GM21515 (cell line): Measurements from ENCODE around the gene G3BP2.
"Not testable (repeated sequence)": the region's sequence is repeated elsewhere in the genome, so short reads cannot be mapped to it uniquely, and the experiment has no call there.

Source experiments
- ATAC-seq: cut with Tn5 transposase; IDR thresholded peaks from one replicate; pipeline ENCODE4 v1.9.1; 2021; ENCODE audit not compliant: unreplicated experiment

Gene G3BP2

DNA sequence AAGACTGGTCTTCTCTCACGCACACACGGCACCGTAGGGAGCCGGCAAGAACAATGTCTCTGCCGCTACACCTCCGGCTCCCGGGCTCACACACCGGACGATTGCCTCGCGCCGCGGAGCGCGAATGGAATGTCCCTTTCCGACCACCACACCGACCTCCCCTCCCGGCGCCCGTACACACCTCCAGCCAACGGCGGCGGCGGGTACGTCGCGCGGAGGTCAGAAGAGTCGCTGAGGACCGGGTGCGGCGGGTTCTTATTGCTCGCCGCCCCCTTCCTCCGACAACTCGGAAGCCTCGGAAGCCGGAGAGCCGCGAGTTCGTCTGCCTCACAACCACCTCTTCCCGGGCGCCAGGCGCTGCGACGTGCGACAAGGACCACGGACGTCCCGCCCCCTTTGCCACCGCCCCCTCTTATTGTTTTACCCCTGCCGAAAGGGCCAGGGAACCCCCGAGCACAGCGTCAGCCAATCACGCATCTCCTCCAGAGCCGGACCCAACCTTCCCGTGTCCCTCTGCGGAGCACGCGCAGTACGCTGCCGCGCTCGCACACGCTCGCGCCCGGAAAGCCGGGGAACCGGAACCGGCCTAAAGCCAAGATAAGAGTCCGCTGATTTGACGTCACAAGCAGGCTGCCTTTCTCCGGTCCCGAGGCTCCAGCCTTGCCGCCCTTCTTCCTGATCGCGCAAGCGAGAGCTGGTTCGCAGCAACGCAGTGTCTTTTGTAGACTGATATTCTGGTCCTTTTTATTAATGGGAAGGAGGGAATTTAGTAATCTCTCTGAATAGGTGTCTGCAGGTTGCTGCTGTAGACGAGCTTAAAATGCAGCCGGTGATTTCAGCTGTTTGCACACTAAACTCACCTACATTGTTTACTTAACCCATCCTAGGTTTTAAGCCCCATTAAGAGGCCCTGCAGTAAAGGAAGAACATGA lies at the start of gene G3BP2:
Gene G3BP2 (minus strand): TSS at position 385 of the 932 bp plus-strand sequence. CDS start 11,386 bp downstream, outside the sequence.
- peak; percentile 92 for ATAC-seq

GRCh38 chr4:75722417-75722816 lies 49.2 kb upstream of the G3BP2 start:
- no peak for ATAC-seq

- ATAC-seq: no peak
Measured at GRCh38 chr4:75718529-75718928, 45.3 kb upstream of the G3BP2 start.

- no peak for ATAC-seq
Measured at GRCh38 chr4:75717408-75717807, 44.2 kb upstream of the G3BP2 start.

DNA sequence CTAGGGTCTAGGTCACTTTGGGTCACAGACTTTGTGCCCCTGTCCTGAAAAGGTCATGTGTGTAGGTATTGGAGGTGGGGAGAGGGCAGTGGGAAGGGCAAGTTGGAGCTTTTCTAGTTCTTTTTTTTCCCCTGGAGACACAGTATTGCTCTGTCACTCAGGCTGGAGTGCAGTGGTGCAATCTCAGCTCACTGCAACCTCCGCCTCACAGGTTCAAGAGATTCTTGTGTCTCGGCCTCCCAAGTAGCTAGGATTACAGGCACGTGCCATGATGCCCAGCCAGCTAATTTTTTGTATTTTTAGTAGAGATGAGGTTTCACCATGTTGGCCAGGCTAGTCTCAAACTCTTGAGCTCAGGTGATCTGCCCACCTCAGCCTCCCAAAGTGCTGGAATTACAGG lies 42.8 kb upstream of the G3BP2 start:
- ATAC-seq: not testable (repeated sequence)

DNA sequence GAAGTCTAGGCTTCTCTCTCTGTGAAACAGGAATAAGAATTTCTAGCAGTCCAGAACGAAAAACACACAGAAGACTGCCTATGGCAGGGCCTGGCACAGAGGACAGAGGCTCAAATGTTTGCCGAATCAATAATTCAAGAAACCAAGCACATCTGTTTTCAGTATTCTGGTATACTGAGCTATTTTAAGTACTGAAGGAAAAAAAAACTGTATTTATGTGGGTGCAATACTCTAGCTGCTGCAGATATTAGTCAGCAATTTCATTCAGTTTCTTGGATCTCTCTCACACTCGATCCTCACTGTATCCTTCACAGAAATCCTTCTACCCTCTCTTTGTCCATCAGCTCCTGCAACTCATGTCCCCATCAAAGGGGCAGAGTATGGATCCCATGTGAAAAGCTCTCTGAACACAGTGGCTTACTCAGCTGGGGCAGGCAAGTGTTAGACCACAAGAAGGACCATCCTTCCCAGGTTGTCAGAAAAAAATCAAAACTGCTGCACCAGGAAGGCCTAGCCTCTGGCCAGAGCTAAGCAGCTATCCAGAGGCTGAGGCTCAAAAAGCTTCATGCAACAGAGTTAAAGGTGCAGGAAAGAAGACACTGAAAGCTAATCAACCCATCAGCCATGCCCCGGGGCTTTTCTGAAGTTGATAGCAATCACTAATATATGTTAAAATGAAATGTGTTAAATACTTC lies 42.0 kb upstream of the G3BP2 start:
- ATAC-seq: no peak

DNA sequence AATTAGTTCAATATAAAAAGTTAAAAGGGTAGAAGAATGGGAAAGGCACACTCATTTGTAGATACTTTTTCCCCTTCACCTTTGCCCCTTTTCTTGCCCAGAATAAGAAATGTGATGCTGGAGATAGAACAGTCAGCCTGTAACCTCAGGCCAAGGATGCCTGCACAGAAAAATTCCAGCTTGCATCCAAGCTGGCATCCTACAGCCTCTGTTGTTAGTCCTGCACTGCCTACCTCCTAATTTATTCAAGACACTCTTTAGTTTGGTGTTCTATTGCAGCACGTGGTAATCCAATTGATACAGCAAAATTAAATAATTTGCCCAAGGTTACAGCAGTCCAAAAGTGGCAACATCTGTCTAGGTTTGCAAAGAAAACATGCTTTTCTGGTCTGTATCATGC lies 41.5 kb upstream of the G3BP2 start:
- no peak for ATAC-seq

DNA sequence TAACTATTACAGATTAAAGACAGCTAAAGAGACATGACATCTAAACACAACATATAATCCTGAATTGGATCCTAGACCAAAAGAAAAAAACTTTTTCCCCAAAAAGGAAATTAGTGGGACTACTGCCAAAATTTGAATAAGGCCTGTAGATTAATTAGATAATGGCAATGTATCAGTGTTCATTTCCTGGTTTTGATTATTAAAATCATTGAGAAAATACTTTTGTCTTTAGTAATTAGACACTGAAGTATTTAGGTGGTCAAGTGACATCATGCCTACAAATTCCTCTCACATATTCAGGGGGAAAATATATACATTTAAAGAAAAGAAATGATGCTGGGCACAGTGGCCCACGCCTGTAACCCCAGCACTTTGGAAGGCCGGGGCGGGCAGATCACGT lies 40.8 kb upstream of the G3BP2 start:
- no peak for ATAC-seq

GRCh38 chr4:75710246-75710645 lies 37.0 kb upstream of the G3BP2 start:
- no peak for ATAC-seq

DNA sequence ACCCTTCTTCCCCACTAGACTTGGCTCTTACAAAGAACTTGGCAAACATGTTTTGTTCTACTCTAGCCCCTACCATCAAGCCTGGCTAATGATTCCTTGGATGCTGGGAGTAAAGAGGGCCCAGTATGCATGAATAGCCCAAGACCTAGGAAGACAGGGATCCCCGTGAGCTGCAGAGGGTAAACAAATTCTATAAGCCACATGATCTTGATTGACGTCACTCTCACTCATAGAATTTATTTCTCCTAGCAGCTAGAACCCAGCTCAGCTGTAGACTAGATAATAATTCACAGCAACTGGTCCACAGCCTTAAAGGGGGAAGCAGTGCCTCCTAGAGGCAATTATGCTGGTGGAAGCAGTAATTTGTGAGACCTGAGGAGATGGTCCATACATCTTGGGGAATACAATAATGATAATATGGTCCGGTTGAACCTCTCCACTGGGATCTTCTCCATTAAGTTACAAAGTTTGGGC lies 35.0 kb upstream of the G3BP2 start:
- peak; percentile 69 for ATAC-seq

DNA sequence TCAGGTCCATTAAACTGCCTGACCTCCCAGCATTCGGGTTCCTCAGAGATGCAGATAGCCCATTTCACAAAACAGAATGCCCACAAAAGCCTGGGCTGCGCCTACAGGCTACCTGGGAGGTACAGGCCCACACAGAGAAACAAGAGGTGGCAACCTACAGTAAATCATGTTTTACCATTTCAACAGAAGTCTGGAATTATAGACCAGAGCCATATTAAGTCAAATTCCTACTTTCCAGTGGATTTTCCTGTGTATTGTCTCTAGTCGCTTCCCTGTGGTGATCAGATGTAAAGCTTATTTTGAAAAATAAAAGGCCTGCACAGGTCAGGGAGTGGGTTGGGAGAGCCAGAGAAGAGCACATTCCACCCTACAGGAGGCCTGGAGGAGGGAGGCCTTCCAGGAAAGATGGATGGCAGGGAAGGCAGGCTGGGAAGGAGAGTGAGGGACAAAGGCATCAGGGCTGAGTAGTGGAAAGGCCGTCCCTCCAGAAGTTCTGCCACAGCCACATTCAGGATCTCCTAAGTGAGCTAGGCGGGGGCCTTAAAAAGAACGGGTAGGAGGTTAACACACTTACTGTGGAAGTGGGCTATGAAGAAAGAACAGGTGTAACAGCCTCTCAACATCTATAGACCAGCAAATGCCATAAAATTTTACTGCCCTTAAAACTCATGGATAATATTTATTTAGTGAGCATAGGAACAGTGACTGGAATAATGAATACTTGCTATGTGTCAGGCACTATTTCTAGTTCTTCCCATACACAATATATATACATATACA lies 32.2 kb upstream of the G3BP2 start:
- ATAC-seq: no peak

GRCh38 chr4:75702919-75703411 lies 29.8 kb upstream of the G3BP2 start:
- ATAC-seq: no peak

DNA sequence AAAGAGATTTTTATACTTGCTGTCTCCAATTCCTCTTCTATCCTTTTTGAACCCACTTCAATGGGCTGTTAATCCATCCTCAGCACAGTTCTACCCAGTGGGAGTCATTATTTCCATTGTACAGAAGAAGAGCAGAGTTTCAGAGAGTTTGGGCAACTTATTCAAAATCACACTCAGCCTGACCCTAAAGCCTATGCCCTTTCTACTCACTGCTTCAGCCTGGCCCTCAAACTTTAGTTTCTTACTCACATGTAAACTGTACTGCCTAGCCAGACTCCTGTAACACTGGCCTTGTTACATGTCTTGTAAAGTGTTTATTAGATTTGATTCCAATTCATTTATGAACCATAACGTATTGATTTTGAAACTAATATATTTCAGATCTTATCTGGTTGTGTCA lies 26.1 kb upstream of the G3BP2 start:
- ATAC-seq: peak; percentile 11

DNA sequence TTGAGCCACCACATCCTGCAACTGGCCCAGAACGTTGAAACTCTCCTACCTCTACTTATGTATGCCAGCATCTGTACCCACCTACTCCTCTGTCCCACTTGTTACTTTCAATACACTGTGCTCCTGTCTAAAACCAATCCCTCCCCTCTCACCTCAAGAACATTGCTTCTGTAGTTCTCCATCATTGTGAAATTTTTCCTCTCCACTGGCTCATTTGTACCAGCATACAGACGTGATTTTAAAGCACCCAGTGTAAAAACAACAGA lies 25.7 kb upstream of the G3BP2 start:
- ATAC-seq: peak; percentile 42

DNA sequence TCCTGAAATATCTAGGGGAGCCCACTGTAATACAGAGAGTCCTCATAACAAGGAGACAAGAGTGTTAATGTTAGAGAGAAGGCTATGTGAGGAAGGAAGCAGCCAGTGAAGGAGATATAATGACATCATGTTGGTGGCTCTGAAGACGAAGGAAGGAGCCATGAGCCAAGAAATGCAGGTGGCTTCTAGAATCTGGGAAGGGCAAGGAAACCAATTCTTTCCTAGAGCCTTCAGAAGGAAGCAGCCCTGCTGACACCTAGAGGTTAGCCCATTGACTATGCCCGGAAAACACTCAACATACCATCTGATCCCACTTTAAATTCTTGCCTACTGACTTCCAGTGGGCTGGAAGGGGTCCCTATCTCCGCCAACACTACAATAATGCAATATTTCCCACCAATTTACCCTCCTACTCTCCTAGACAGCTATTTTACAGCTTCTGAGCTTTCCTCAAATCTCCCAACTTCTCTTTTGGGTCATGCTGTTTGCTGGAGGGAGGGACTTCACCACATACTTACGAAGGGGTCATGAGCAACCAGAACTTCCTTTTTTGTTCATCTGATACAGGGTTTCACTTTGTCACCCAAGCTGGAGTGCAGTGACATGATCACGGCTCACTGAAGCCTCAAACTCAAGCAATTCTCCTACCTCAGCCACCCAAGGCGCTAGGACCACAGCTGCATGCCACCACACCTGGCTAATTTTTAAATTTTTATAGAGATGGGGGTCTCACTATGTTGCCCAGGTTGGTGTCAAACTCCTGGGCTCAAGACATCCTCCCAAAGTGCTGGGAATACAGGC lies 25.2 kb upstream of the G3BP2 start:
- peak; percentile 90 for ATAC-seq

GRCh38 chr4:75696581-75696980 lies 23.4 kb upstream of the G3BP2 start:
- ATAC-seq: no peak

DNA sequence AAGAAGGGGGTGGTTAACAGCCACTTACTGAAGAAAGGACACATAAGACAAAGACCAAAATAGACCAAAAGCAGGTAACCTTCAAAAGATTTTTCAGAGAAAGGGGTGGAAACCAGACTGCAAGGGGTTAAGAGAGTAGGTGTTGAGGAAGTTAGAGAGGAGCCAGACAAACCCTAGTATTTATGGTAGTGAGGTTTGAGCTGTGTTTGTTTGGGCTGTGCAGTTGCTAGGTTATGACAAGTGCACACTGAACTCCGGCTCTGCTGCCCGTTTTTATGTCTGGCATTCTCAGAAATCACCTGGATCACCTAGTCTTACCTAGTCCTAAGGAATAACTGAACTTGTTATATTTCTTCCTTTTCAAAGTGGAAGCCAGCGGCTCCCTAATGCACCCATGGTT lies 22.9 kb upstream of the G3BP2 start:
- ATAC-seq: no peak

DNA sequence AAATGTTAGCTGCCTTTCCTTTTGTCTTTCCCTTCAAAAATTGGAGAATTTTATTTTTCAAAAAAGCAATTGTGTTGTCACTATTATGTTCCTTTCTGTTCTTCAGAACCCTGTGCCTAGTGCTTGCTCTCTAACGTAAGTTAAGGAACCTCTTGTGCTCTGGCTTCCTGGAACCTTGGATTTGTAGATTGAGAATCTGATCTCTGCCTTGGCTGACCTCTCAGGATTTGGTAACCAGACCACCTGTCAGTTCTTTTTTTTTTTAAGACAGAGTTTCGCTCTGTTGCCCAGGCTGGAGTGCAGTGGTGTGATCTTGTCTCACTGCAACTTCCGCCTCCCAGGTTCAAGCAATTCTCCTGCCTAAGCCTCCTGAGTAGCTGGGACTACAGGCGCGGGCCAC lies 18.9 kb upstream of the G3BP2 start:
- ATAC-seq: not testable (repeated sequence)

DNA sequence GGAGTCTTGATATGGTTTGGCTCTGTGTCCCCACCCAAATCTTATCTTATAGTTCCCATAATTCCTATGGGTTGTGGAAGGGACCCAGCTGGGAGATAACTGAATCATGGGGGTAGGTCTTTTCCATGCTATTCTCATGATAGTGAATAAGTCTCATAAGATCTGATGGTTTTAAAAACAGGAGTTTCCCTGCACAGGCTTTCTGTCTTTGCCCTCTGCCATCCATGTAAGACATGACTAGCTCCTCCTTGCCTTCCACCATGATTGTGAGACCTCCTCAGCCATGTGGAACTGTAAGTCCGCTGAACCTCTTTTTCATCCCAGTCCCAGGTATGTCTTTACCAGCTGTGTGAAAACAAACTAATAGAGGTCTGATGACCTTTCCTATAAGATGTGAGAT lies 13.9 kb upstream of the G3BP2 start:
- not testable (repeated sequence) for ATAC-seq

DNA sequence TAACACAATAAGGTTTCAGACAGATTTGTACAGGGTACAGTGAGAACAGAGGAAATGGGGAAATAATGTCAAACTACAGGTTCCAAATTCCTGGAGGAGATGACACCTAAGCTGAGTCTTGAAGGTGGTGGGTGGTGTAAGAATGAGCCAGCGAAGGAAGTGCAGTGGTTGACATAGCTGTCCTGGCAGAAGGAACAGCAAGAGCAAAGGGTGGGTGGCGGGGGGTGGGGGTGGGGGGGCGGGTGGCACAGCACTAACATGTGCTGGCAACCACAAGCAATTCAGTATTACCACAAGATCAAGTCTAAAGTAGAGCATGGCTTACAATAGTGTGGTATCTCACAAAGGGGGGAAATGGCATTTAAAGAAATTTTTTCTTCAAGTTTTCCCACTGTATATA lies 13.1 kb upstream of the G3BP2 start:
- ATAC-seq: no peak
